ENCODE data around the gene ADISSP. TPM values are rescaled to one million over a fixed set of nuclear protein-coding genes. Genes with fewer than 3 reads are reported as not detected.

The ADISSP gene
- total RNA-seq, 1 experiment from 2014 or later, result 99.4 TPM

DNA sequence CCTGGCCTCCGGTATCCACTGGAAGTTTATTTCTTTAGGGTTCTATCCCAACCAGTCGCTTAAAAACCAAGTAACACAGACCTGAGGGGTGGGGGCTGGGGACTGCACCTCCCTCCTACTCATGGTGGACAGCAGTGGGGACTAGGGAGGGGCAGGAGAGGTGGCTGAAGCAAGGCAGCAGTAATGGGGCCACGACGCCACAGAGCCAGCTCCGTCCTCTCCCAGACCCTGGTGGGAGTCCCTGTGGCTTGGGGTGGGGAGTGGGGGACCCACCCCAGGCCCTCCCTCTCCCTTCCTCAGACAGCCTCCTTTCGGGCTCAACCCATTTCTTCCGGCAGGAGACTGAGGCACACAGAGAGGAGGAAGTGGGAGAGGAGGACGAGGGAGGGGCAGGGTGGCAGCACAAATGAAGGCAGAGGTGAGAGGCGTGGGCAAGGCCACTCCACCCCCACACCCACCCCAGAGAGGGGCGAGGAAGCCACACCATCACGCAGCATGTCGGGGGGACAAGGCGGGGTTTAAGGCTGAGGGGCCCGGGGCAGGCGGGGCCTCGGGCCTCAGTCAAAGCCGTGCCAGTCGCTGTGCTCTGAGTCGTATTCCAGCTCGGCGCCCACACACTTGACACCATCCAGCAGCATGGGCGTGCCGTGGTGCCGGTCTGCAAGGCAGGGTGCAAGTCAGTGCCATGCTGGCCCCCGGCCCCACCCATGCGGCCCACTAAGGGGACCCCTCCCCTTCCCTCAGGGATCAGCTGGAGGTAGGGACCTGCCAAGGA, 13.9 kb downstream of the ADISSP start:
- DNase-seq (ENCODE audit: low read depth, low spot score), result no peak
- Histone ChIP-seq H3K36me3 (ENCODE audit: control insufficient read depth in 1 of 2, insufficient read depth in 2 of 2, low read length in 2 of 2) (peaks cover 6 to 33% of the 10 kb centered on the region in 2 experiments; a peak in 3 of 4 replicates), H3K27ac (ENCODE audit: low read depth, low read length) (no peak overlapping the region), H2AFZ (ENCODE audit: low read depth, low read length, poor library complexity, severe bottlenecking) (no peak overlapping the region), H3K27me3 (ENCODE audit: insufficient read depth, low read length) (no peaks in the 10 kb centered on the region), H3K4me2 (ENCODE audit: low read length) (no peak overlapping the region), H3K9me2 (ENCODE audit: insufficient read depth) (no peaks in the 10 kb centered on the region), H3K9me3 (ENCODE audit: control insufficient read depth in 1 of 2, insufficient read depth in 1 of 2, low read depth in 1 of 2, low read length in 2 of 2) (no peaks in the 10 kb centered on the region), H3K9ac (ENCODE audit: low read length) (no peak overlapping the region), H3K79me2 (ENCODE audit: insufficient read depth, low read length) (peaks cover 2% of the 10 kb centered on the region; the same call in 1 of the 2 replicates), H3K4me3 (replicated peaks in 1 of 2; ENCODE audit: low read depth in 1 of 2, low read length in 2 of 2) (no peak overlapping the region), H3K4me1 (ENCODE audit: control insufficient read depth in 1 of 2, insufficient read depth in 2 of 2, low read length in 2 of 2) (peaks cover 0 to 8% of the 10 kb centered on the region in 2 experiments; a peak in 1 of 4 replicates), H4K20me1 (ENCODE audit: insufficient read depth) (no peaks in the 10 kb centered on the region)
- POLR2A ChIA-PET, result no interaction called here
- ATAC-seq, result no peak
- TF ChIP-seq POLR2AphosphoS5 (IDR thresholded peaks at IDR 0.05; ENCODE audit: low read depth, low read length), result no peak
- no peak for TF ChIP-seq RAD21 (IDR thresholded peaks at IDR 0.05; ENCODE audit: low read depth)
- no peak for TF ChIP-seq ZNF274 (IDR thresholded peaks at IDR 0.05; ENCODE audit: low read depth, low read length)
- no peak for TF ChIP-seq EGR1 (IDR thresholded peaks at IDR 0.05; ENCODE audit: low read depth)
- no peak for TF ChIP-seq ZFX (IDR thresholded peaks at IDR 0.05)
- TF ChIP-seq POLR2A (IDR thresholded peaks at IDR 0.05; ENCODE audit: borderline replicate concordance, extremely low read depth, insufficient read depth, insufficient read length), result no peak
- no peak for TF ChIP-seq SRF (IDR thresholded peaks at IDR 0.05; ENCODE audit: low read depth)
- no peak for TF ChIP-seq SIN3A (IDR thresholded peaks at IDR 0.05; ENCODE audit: low read depth)
- no peak for TF ChIP-seq TCF7L2 (IDR thresholded peaks at IDR 0.05; ENCODE audit: borderline replicate concordance, extremely low read depth, insufficient read depth, insufficient read length)
- TF ChIP-seq, protein P1, sequence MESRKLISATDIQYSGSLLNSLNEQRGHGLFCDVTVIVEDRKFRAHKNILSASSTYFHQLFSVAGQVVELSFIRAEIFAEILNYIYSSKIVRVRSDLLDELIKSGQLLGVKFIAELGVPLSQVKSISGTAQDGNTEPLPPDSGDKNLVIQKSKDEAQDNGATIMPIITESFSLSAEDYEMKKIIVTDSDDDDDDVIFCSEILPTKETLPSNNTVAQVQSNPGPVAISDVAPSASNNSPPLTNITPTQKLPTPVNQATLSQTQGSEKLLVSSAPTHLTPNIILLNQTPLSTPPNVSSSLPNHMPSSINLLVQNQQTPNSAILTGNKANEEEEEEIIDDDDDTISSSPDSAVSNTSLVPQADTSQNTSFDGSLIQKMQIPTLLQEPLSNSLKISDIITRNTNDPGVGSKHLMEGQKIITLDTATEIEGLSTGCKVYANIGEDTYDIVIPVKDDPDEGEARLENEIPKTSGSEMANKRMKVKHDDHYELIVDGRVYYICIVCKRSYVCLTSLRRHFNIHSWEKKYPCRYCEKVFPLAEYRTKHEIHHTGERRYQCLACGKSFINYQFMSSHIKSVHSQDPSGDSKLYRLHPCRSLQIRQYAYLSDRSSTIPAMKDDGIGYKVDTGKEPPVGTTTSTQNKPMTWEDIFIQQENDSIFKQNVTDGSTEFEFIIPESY (IDR thresholded peaks at IDR 0.05; ENCODE audit: extremely low read depth, insufficient replicate concordance, low read length), result no peak
- CTCF ChIA-PET, result interaction anchor here (1.0 to 1.8 kb wide), 7 partner anchors 9 to 101 kb away, joined by 3 to 8 read pairs (median 4); partner anchors contain the start of genes CENPB and SPEF1
- intact Hi-C loops (cut with micrococcal nuclease), result no loop called here
- TSS peak; percentile 71 for BruUV-seq (replicated peaks)
- RAD21 ChIA-PET (ENCODE audit: low non-redundant PET in 1 of 2, low total read pairs in 2 of 2, uncharacterized antibody in 2 of 2, unreplicated experiment in 2 of 2), result interaction anchor here in 1 of 2 experiments (0.9 to 1.7 kb wide), 2 partner anchors 65 to 101 kb away, joined by 3 read pairs; no protein-coding TSS in a partner anchor

Measured in HCT116 (cell line).